KMS-11 (cell line): Measurements from ENCODE around the gene TTC9B.

ENCODE experiments used
- H2AFZ ChIP-seq: fragments of 200-600 bp; sonication (generic); 2 replicates; pipeline ENCODE4 v1.6.1; 2016; ENCODE audit warnings: antibody characterized with exemption, mixed run types, low read depth
- H3K27ac ChIP-seq: fragments of 200-600 bp; sonication (generic); 2 replicates; pipeline ENCODE4 v1.6.1; 2016; ENCODE audit warnings: mild to moderate bottlenecking, mixed run types
- H3K27me3 ChIP-seq: fragments of 200-600 bp; sonication (generic); 2 replicates; pipeline ENCODE4 v1.6.1; 2017; ENCODE audit warnings: mild to moderate bottlenecking, low read depth, mixed run types, moderate library complexity; ENCODE audit not compliant: insufficient read depth
- H3K36me3 ChIP-seq: fragments of 200-600 bp; sonication (generic); 2 replicates; pipeline ENCODE4 v1.6.1; 2017; ENCODE audit warnings: mild to moderate bottlenecking, mixed run types; ENCODE audit not compliant: insufficient read depth
- H3K4me1 ChIP-seq: fragments of 200-600 bp; sonication (generic); 2 replicates; pipeline ENCODE4 v1.6.1; 2016; ENCODE audit warnings: mild to moderate bottlenecking, low read depth, mixed run types; ENCODE audit not compliant: poor library complexity, severe bottlenecking
- H3K4me2 ChIP-seq: fragments of 200-600 bp; sonication (generic); 2 replicates; pipeline ENCODE4 v1.7.0; 2016; ENCODE audit warnings: mild to moderate bottlenecking, mixed run types
- H3K4me3 ChIP-seq: fragments of 200-600 bp; sonication (generic); IDR thresholded peaks from 2 replicates; pipeline ENCODE4 v1.6.1; 2017; ENCODE audit warnings: low read depth, low read length, mixed read lengths; ENCODE audit not compliant: insufficient read depth
- H3K79me2 ChIP-seq: fragments of 200-600 bp; sonication (generic); 2 replicates; pipeline ENCODE4 v1.6.1; 2016; ENCODE audit warnings: low read depth, mixed run types; ENCODE audit not compliant: insufficient read depth
- H3K9ac ChIP-seq: fragments of 200-600 bp; sonication (generic); 2 replicates; pipeline ENCODE4 v1.6.1; 2016; ENCODE audit warnings: mild to moderate bottlenecking, mixed run types
- H4K20me1 ChIP-seq: fragments of 200-600 bp; sonication (generic); 2 replicates; pipeline ENCODE4 v1.6.1; 2016; ENCODE audit warnings: mild to moderate bottlenecking, mixed run types; ENCODE audit not compliant: insufficient read depth
- CTCF ChIP-seq: fragments of 200-600 bp; sonication (generic); conservative IDR thresholded peaks from 2 replicates; pipeline ENCODE4 v1.6.1; 2017; ENCODE audit warnings: low read depth, mild to moderate bottlenecking, antibody characterized with exemption, low read length, moderate library complexity, mixed read lengths

The TTC9B gene

GRCh38 chr19:40237791-40238190 lies 19.6 kb upstream of the TTC9B start:
- Histone ChIP-seq H3K4me3 (no peak overlapping the region), H3K9ac (no peak overlapping the region), H3K4me1 (no peaks in the 10 kb centered on the region), H3K36me3 (peaks cover 5% of the 10 kb centered on the region; the same call in 1 of the 2 replicates), H2AFZ (no peak overlapping the region), H3K27me3 (no peaks in the 10 kb centered on the region), H3K79me2 (no peaks in the 10 kb centered on the region), H3K27ac (no peak overlapping the region), H4K20me1 (no peaks in the 10 kb centered on the region), H3K4me2 (no peak overlapping the region)
- TF ChIP-seq CTCF, result no peak

- no peak overlapping the region for H3K9ac ChIP-seq
- no peaks in the 10 kb centered on the region for H4K20me1 ChIP-seq
- TF ChIP-seq CTCF, result no peak
- H3K4me2 ChIP-seq, result no peak overlapping the region
- no peaks in the 10 kb centered on the region for H3K4me1 ChIP-seq
- no peaks in the 10 kb centered on the region for H3K79me2 ChIP-seq
- no peak overlapping the region for H3K27ac ChIP-seq
- peaks cover 5% of the 10 kb centered on the region; the same call in 1 of the 2 replicates for H3K36me3 ChIP-seq
- H2AFZ ChIP-seq, result no peak overlapping the region
- H3K4me3 ChIP-seq, result no peak overlapping the region
- H3K27me3 ChIP-seq, result no peaks in the 10 kb centered on the region
Measured at GRCh38 chr19:40236366-40236765, 18.2 kb upstream of the TTC9B start.

- no peak overlapping the region for H3K9ac ChIP-seq
- no peak overlapping the region for H2AFZ ChIP-seq
- no peak overlapping the region for H3K4me2 ChIP-seq
- no peaks in the 10 kb centered on the region for H4K20me1 ChIP-seq
- no peak overlapping the region for H3K27ac ChIP-seq
- no peak overlapping the region for H3K4me3 ChIP-seq
- no peaks in the 10 kb centered on the region for H3K4me1 ChIP-seq
- no peaks in the 10 kb centered on the region for H3K79me2 ChIP-seq
- no peak for TF ChIP-seq CTCF
- peaks cover 5% of the 10 kb centered on the region; the same call in 1 of the 2 replicates for H3K36me3 ChIP-seq
- no peaks in the 10 kb centered on the region for H3K27me3 ChIP-seq
Measured at GRCh38 chr19:40236026-40236355, 17.8 kb upstream of the TTC9B start.

GRCh38 chr19:40235238-40236025 lies 17.2 kb upstream of the TTC9B start:
- TF ChIP-seq CTCF, result no peak
- no peak overlapping the region for H3K9ac ChIP-seq
- no peaks in the 10 kb centered on the region for H3K79me2 ChIP-seq
- H4K20me1 ChIP-seq, result no peaks in the 10 kb centered on the region
- no peak overlapping the region for H3K27ac ChIP-seq
- peaks cover 5% of the 10 kb centered on the region; the same call in 1 of the 2 replicates for H3K36me3 ChIP-seq
- no peak overlapping the region for H3K4me2 ChIP-seq
- H2AFZ ChIP-seq, result no peak overlapping the region
- no peaks in the 10 kb centered on the region for H3K27me3 ChIP-seq
- no peak overlapping the region for H3K4me3 ChIP-seq
- H3K4me1 ChIP-seq, result no peaks in the 10 kb centered on the region
